Measurements from ENCODE around the gene SH3RF2. TPM values are rescaled to one million over a fixed set of nuclear protein-coding genes. Genes with fewer than 3 reads are reported as not detected.
"Not testable (repeated sequence)": the region's sequence is repeated elsewhere in the genome, so short reads cannot be mapped to it uniquely, and the experiment has no call there.

SH3RF2 gene
- total RNA-seq, 6 experiments from 2014 or later, result 0.43 to 1.7 (median 0.66) TPM

- Mint-ChIP-seq H3K4me3 (no peak overlapping the region), H3K27ac (no peak overlapping the region), H3K36me3 (ENCODE audit: low read depth) (no peaks in the 10 kb centered on the region), H3K4me1 (ENCODE audit: low read depth) (peaks cover 23% of the 10 kb centered on the region), H3K9me3 (peaks cover 8% of the 10 kb centered on the region), H3K27me3 (ENCODE audit: insufficient read depth) (peaks cover 10% of the 10 kb centered on the region)
- no peak for DNase-seq
- no peak for TF ChIP-seq CTCF (IDR thresholded peaks at IDR 0.05)
These were observed 69.3 kb downstream of the SH3RF2 start for GRCh38 chr5:146005723-146006122.

GRCh38 chr5:146006470-146007190 is 70.3 kb downstream of the SH3RF2 start:
- peaks cover 15% of the 10 kb centered on the region for H3K27me3 Mint-ChIP-seq (ENCODE audit: insufficient read depth)
- H3K4me3 Mint-ChIP-seq, result no peak overlapping the region
- peaks cover 20% of the 10 kb centered on the region for H3K4me1 Mint-ChIP-seq (ENCODE audit: low read depth)
- H3K36me3 Mint-ChIP-seq (ENCODE audit: low read depth), result no peaks in the 10 kb centered on the region
- TF ChIP-seq CTCF (IDR thresholded peaks at IDR 0.05), result no peak
- no peak overlapping the region for H3K27ac Mint-ChIP-seq
- DNase-seq, result no peak
- peaks cover 14% of the 10 kb centered on the region for H3K9me3 Mint-ChIP-seq

- H3K27ac Mint-ChIP-seq, result no peak overlapping the region
- peak; percentile 28 for DNase-seq
- peaks cover 15% of the 10 kb centered on the region for H3K27me3 Mint-ChIP-seq (ENCODE audit: insufficient read depth)
- no peak overlapping the region for H3K4me3 Mint-ChIP-seq
- H3K4me1 Mint-ChIP-seq (ENCODE audit: low read depth), result peaks cover 19% of the 10 kb centered on the region
- no peaks in the 10 kb centered on the region for H3K36me3 Mint-ChIP-seq (ENCODE audit: low read depth)
- peaks cover 14% of the 10 kb centered on the region for H3K9me3 Mint-ChIP-seq
- peak; percentile 26; the same call in 1 of the 2 replicates for TF ChIP-seq CTCF (IDR thresholded peaks at IDR 0.05)
These were observed 70.9 kb downstream of the SH3RF2 start for GRCh38 chr5:146007270-146007669.

- Mint-ChIP-seq H3K27me3 (ENCODE audit: insufficient read depth) (peaks cover 10% of the 10 kb centered on the region), H3K27ac (no peak overlapping the region), H3K4me3 (no peak overlapping the region), H3K36me3 (ENCODE audit: low read depth) (no peaks in the 10 kb centered on the region; the same call in 1 of the 2 replicates), H3K4me1 (ENCODE audit: low read depth) (peaks cover 19% of the 10 kb centered on the region), H3K9me3 (peaks cover 14% of the 10 kb centered on the region)
- no peak for TF ChIP-seq CTCF (IDR thresholded peaks at IDR 0.05)
- no peak for DNase-seq
These were observed 71.6 kb downstream of the SH3RF2 start for GRCh38 chr5:146007989-146008388.

- Mint-ChIP-seq H3K27me3 (ENCODE audit: insufficient read depth) (peaks cover 12% of the 10 kb centered on the region), H3K9me3 (peaks cover 14% of the 10 kb centered on the region), H3K36me3 (ENCODE audit: low read depth) (no peaks in the 10 kb centered on the region; the same call in 1 of the 2 replicates), H3K4me3 (no peak overlapping the region), H3K4me1 (ENCODE audit: low read depth) (peaks cover 19% of the 10 kb centered on the region), H3K27ac (no peak overlapping the region)
- DNase-seq, result peak; percentile 39
- no peak for TF ChIP-seq CTCF (IDR thresholded peaks at IDR 0.05)
These were observed 72.6 kb downstream of the SH3RF2 start for GRCh38 chr5:146009020-146009419.

- H3K4me1 Mint-ChIP-seq (ENCODE audit: low read depth), result peaks cover 19% of the 10 kb centered on the region
- DNase-seq; H3K27ac Mint-ChIP-seq; H3K4me3 Mint-ChIP-seq; H3K36me3 Mint-ChIP-seq (ENCODE audit: low read depth): not testable (repeated sequence)
- peaks cover 14% of the 10 kb centered on the region for H3K9me3 Mint-ChIP-seq
- peaks cover 16% of the 10 kb centered on the region for H3K27me3 Mint-ChIP-seq (ENCODE audit: insufficient read depth)
These were observed 74.1 kb downstream of the SH3RF2 start for GRCh38 chr5:146010447-146010846.

Measured in HFFc6 (cell line).